ENCODE results near the gene ADCY10.

- TF ChIP-seq EZH2 (IDR thresholded peaks at IDR 0.05; ENCODE audit: low read depth, unreplicated experiment) (no peak), CTCF (conservative IDR thresholded peaks at IDR 0.05; ENCODE audit: low read depth in 2 of 2) (no peak), POLR2AphosphoS5 (IDR thresholded peaks at IDR 0.05; ENCODE audit: low read depth) (no peak)
These were observed 8.7 kb upstream of the ADCY10 start for GRCh38 chr1:167922611-167923074.

Measured in GM23338 (cell line).